NCI-H2196 treated with DMSO at 0.1 percent for 48 hours (cell line): Measurements from ENCODE around the gene SNRK.
"Not testable (repeated sequence)": the region's sequence is repeated elsewhere in the genome, so short reads cannot be mapped to it uniquely, and the experiment has no call there.

Source experiments
- DNase-seq: peaks from one replicate; lab custom pipeline; 2025; ENCODE audit not compliant: unreplicated experiment; lab: John Stamatoyannopoulos, UW

The SNRK gene

DNA sequence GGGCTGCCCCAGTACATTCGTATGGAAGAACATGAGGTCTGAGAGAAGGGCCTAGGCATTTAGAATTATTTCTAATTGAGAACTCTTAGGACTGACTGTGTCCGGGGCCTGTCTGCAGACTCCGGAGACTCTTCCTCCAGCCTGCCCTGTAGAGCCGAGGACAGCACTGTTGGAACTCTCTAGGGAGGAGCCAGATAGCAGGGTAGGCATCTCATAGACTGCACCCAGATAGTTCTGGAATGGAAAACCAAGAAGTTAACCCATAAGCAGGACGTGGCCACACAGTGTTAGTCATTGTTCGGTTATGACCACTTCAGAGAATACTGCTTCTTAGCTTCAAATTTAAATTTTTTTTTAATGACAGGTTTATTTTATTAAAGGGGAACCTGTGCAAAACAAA lies 59.5 kb downstream of the SNRK start:
- DNase-seq = no peak

DNA sequence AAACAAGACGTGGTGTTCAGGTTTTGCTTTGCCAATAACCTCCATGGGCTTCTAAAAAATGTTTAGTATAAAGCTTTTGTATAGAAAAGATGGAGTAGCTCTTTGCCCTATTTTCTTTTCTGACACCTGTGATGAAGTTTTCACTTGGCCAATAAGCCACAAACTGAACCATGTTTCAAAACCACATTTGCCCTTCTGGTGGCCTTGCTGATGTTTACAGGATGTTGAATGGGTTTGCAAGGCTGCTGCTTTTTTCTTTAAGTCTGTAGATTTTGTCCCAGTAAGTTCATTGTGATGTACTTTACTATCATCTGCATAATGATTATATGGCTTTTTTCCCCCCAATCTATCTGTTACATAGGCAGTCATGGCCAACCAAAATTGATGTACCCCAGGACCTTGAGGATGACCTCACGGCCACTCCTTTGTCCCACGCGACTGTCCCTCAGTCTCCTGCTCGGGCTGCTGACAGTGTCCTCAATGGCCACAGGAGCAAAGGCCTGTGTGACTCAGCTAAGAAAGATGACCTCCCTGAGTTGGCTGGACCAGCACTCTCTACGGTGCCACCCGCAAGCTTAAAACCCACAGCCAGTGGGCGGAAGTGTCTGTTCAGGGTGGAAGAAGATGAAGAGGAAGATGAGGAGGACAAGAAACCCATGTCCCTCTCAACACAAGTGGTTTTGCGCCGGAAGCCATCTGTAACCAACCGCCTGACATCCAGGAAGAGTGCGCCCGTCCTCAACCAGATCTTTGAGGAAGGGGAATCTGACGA lies 60.8 kb downstream of the SNRK start:
- no peak for DNase-seq

DNA sequence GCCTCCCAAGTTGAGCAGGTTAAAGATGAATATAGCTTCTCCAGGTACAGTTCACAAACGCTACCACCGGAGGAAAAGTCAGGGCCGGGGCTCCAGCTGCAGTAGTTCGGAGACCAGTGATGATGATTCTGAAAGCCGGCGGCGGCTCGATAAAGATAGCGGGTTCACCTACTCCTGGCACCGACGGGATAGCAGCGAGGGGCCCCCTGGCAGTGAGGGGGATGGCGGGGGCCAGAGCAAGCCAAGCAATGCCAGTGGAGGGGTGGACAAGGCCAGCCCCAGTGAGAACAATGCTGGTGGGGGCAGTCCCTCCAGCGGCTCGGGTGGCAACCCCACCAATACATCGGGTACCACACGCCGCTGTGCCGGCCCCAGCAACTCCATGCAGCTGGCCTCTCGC lies 61.4 kb downstream of the SNRK start:
- DNase-seq = no peak

DNA sequence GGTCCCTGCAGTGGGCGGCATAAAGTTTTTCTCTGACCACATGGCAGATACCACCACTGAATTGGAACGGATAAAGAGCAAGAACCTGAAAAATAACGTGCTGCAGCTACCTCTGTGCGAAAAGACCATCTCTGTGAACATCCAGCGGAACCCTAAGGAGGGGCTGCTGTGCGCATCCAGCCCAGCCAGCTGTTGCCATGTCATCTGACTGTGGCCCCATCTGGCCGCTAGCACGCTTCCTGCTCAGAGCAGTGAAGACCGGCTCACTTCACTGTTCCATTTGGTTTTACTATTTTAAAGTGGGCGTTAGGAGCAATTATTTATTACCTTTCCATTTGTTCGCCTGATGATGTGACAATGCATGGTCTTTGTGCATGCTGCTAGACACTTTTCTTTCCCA lies 62.0 kb downstream of the SNRK start:
- no peak for DNase-seq

DNA sequence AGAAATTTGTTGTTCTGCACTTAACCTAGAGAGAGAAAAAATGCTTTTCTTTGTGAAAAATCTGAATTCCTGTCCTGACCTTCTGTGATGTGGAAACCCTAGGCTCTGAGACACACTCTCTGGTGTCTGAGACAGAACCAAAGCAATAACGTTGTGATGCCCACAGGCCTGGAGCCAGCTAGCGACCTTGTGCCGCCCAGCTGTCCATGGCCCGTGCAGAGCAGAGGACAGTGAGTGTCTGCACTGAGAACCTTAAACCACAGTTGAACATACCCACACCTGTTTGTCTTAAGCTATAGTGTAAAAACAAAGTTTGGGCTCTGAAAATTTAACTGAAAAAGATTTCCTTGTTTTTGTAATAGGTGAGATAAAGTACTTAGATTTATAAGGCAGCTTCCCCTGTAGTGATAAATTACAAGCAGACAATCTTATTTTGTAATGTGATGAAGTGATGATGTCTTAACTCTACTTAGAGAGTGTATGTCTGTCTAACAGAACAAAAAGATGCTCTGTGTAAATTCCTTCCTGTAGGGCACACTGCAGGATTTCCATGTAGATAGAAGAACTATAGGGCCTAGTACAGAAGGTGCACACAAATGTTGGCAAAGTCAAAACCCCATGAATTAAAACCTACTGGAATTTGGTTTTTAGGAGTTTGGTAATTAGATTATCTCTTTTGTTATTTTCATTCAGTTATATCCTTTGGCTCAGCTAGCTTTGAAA lies 62.7 kb downstream of the SNRK start:
- DNase-seq = no peak

DNA sequence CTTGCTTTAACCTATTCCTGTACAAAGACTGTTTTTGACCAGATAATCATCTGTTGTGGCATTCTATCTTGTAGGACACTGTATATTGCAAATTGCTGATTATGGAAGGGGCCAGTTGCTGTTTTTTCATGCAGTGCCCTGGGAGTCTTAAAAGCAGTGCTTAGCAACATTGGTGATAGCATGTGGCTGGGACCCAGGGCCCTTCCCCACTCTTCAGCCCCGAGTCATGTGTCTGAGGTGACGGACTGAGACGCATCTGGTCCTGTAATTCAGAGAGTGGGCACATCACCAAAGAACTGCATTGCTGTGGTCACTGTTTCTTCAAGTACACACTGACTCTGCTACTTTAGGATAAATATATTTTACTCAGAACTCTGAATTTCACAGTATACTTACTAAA lies 63.4 kb downstream of the SNRK start:
- DNase-seq = no peak

DNA sequence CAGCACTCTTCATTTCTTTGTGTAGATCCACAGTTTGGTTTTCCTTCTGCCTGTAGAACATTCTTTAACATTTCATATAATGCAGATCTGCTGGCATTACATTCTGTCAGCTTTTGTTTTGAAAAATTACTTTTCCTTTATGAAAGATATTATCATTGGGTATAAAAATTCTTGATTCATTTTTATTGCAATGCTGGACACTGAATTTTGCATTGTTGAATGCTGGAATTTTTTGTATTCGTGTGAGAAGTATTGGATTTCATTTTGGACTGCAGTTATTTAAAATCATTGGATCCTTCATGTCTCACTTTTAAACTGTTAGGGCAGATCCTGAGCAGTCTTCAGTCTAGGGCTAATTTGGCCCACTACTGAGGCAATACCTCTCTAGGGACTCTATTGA lies 67.1 kb downstream of the SNRK start:
- no peak for DNase-seq

DNA sequence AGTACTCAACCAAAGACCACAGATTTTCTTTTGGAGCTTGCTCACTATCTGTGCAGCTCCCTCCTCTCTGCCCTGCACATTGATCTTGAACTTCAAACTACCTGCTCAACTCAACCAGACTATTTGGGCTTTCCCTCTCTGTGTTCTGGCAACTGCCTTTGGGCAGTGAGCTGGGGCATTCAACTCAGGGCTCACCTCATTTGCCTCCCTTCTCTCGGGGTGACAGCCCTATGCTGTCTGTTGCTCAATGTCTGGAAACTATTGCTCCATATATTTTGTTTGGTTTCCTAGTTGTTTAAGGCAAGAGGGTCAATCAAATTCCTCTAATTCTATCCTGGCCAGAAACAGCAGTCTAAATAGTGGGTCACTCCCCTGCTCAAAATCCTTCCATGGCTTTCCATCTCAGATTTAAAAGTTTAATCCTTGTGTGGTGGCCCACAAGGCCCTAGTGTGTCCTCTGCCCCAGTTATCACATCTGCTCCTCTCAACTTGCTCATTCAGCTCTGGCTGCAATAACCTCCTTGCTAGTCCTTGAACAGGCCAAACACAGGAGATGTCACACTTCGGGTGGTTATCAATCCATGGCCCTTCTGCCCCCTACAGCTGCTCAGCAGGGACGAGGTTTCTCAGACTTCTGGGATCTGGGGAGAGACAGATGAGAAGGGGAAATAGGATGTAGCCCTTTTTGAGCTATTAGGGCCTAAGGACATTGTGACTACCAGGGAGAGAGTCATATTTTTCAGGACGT lies 67.8 kb downstream of the SNRK start:
- DNase-seq = no peak

DNA sequence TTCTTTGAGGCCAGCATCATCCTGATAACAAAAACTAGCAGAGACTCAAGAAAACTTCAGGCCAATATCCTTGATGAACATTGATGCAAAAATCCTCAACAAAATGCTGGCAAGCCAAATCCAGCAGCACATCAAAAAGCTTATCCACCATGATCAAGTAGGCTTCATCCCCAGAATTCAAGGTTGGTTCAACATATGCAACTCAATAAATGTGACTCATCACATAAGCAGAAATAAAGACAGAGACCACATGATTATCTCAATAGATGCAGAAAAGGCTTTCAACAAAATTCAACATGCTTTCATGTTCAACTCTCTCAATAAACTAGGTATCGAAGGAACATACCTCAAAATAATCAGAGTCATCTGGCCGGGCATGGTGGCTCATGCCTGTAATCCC lies 69.7 kb downstream of the SNRK start:
- DNase-seq = not testable (repeated sequence)

DNA sequence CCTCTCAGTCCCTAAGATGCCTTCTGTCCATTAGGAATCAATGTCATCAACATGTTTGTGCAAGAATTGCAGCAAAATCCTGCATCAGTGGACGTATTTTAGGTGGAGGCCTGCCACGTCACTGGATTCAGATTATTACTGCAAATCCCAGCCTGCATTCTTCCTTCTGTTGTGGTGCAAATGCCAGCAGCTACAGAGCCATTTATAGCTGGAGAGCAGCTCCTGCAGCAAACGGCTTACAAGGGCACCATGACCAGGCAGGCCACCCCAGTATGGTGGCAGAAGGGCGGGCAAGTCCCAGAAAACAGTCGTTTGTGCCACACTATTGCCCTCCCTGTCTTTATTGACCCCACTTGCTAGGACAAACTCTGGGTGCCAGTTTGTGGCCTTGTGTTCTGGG lies 74.7 kb downstream of the SNRK start:
- no peak for DNase-seq

DNA sequence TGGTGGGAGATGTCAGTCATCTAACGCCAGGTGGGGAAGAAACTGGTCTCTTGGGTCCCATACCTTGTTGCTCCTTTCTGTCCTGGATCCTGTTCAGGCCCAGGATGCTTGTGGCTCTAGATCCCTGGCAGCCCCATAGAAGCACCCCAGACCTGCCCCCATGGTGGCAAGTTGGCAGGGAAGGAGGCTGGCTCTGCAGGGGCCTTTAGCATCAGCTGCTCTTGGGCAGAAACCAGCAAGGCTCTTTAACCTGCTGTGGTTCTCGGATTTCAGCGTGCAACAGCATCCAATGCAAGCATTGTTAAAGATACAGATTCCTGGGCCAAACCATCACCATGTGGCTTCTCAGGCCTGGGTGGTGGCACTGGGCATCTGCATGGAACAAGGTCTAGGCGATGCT lies 75.8 kb downstream of the SNRK start:
- DNase-seq = no peak

DNA sequence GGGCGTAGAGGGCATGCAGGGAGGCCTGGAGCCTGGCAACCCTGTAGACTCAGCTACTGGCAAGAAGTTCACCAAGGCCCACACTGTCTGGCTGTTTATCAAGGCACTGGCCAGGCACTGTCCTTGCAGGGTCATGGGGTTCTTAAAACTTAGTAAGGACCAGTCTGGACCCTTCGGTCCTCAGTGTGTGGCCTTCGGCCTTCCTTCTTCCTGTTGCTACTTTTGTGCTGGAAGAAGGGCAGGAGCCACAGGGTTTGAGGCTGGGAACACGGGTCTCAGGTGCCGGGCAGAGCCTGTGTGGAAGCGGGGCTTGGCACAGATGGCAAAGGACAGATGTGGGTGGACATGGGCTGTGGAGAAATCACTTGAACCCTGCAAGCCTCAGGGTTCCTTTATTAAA lies 76.6 kb downstream of the SNRK start:
- no peak for DNase-seq

DNA sequence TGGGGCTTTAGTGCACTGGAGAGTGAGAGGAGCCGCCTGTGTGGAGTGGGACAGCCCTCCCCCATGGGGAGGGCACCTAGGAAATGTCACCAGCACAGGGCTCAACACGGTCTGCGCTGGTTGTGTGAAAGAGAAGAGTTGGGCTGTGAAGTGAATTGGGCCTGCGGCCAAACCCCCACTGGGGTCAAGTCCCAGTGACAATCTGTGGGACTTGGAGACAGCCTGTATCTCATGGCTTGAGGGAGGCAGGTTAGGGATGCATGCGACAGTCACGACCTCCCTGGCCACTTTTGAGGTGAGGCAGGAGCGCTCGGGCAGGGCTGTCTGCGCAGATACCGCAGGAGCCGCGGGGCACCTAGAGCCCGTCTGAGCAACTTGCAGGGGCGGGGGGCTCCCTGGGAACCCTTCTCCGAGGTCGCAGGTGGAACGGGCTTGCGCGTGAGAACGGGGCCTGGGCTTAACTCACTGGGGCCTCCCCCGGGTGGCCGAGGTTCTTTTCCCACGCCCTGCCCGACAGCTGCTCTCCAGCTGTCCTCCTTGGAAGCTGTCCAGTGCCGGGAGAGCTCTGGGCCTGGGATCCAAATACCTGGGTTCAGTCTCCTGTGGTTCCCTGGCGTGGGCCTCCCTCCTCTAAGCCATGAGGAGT lies 77.4 kb downstream of the SNRK start:
- no peak for DNase-seq

DNA sequence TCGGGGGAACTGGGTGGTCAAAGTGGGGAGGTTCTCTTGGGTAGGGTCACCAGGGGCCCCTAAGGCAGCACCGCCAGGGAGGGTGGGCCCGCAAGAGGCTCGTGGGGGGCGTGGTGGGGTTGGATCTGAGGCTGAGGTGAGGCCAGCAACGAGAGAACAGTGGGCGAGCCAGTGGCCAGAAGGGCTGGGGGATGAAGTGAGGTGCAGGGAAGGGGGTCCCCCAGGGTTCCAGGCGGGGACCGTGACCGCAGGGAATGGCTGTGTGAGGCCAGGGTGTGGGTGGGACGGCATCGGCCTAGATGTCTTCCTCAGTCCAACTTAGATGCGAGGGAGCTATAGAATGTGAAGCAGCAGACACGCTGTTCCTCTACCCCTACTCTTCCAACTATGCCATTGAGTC lies 78.2 kb downstream of the SNRK start:
- no peak for DNase-seq

DNA sequence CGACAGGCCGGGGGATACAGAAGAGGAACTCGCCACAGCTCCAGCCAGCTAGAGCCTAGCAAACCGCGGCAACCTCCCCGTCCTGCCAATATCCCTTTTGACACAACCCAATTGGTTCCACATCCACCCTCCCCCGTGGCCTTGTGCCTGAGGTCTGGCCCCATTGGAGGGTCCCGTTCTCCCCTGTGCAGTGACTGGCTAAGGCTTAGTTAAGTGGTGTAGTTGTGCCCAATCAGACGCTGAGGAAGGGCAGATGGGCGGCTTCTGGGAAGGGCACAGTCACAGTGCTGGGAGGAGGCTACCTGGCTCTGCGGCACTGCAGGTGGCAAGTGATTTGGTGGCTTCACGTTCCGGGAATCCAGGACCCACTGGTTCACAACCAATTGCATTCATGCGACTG lies 78.6 kb downstream of the SNRK start:
- no peak for DNase-seq

DNA sequence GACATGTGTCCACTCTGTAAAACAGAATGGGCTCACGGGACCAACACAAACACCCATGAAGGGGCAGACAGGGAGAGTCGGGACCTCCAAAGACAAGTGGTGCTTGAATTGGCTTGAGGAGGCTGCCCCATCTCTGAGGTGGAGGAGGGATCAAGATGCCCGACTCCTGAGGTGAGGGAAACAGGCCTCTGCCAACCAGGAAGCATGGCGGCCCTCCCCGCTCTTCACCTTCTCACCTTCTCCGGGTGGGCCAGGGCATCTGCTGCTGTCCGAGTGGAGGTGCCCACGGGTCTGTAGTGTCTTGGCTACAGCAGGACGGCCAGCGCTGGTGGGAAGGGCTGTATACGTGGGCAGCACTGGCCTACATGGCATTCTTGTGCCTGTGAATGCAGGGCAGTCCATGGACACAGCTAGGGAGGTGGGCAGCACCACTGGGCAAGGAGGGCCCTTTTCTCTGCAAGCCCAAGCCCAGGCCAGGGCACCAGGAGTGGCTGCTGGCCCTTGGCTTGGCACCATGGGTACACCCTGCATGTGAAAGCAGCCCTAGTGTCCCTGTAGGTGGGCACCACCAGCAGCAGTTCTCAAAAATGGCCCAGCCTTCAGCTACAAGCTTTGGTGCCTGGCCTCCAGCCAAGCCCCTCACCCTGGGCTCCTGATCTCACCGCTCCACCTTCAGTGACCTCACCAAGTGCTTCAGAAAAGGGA lies 79.4 kb downstream of the SNRK start:
- no peak for DNase-seq

DNA sequence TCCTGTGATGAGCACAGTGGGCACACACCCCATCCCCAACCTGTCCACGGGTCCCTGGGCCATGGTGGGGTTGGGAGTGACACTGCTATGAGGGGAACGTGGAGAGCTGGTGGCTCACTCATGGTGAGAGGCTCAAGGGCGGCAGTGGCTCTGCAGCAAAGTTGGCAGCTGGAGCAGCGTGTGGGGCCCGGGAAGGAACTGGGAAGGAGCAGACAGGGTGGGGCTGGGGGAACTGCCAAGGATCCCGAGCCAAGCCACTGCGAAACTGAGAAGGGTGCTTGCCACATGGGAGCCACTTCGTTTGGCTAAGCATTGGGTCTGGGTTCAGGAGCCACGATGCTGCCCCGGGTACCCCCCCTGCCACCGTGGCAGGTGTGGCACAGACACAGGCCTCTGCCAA lies 80.1 kb downstream of the SNRK start:
- DNase-seq = no peak

DNA sequence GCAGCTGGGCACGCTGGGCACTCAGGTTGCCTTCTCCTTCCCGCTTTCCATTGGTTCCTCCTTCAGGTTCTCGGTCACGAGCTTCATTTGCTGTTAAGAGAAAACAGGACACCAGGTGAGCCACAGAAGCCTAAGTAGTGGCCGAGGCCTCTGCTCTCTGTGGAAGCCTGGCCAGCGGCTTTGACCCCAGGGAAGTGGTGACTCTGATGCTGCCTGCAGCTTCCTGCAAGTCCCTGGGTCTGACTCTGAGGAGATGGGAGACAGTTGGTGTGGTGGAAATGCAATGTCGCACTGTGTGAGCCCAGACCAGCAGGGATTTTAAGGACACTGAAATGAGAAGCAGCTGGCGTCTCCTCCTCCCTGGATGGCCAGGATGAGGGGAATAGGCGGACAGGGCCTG lies 80.5 kb downstream of the SNRK start:
- DNase-seq = no peak

DNA sequence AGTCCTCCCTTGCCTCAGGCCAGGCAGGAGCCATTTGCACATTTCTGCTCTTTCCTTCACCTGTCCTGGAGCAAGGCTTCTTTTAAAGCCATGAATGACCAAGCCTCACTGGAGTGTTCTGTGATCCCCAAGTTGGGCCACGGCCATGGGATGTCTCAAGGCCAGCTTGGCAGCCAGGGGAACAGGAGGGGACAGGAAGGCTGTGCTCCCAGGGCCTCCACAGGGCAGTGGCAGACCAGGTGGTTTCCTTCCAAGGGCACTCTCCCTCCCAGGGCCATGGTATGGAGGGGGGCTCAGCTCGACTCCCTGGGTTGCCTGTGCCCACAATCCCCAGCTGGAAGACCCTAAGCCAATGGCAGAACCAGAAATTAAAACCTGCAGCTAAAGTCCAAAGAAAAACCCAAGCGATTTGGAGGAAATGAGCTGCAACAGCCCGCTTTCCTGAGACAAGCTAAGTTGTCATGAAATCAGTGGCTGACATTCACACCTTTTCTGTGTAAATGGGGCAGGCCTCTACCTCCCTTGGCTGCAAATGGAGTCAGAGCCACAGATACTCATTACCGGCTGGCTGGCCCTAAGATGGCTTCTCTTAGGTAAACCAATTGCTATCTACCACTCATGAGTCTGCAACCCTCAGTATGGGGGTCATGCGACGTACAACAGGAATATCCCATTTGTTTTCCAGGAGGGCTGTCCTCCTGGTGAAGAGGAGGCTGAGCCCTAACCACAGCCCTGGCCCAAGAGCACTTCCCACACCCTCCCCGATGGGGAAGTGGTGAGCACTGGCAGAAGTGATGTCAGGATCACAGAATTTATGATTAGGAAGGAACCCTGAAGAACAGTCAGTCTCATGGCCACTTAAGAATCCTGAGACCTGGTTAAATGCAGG lies 83.3 kb downstream of the SNRK start:
- no peak for DNase-seq
